K562 (cell line): ENCODE measurements around the gene IL31RA. TPM values are rescaled to one million over a fixed set of nuclear protein-coding genes. Genes with fewer than 3 reads are reported as not detected.

Source experiments
- ATAC-seq: fragments of 200-7000 bp; cut with Tn5 transposase; 3 replicates; pipeline ENCODE4 v1.9.1; 2020; ENCODE audit warnings: moderate library complexity
- BruUV-seq: library from RNA; stranded (reverse); fragments of 400-500 nt; replicated peaks from 2 replicates; lab custom pipeline; 2021; lab: Mats Ljungman, UMichigan
- CTCF ChIA-PET: fragments of 300-600 bp; formaldehyde crosslinking; extraction: SDS; loops from one replicate; lab custom pipeline; 2021; ENCODE audit warnings: low intra/inter-chr PET ratio; lab: Yijun Ruan, JAX
- POLR2A ChIA-PET: fragments of 300-600, 350-650 bp; sonication (Branson Sonifier 250); formaldehyde crosslinking; extraction: SDS; loops from one replicate; lab custom pipeline; 2021; ENCODE audit warnings: antibody characterized with exemption, inconsistent platforms; lab: Yijun Ruan, JAX
- DNase-seq, 4 experiments: peaks; one replicate each; pipeline versions ENCODE4 v3.0.0 to v3.0.0-alpha.2; 2011 to 2018; ENCODE audit warnings: low spot score in 3 of 4, mixed read lengths in 3 of 4; ENCODE audit errors: extremely low read depth in 1 of 4
- FAIRE-seq: peaks from 2 replicates; lab custom pipeline; 2011; peaks lifted over from hg19 to GRCh38; lab: Jason Lieb, UNC
- H2AFZ ChIP-seq: 2 replicates; pipeline ENCODE4 v1.6.0; 2011; ENCODE audit warnings: low read depth, low read length, control low read depth, inconsistent platforms
- H3K27ac ChIP-seq: fragments of 200-600 bp; 3 replicates; pipeline ENCODE4 v1.8.0; 2011; ENCODE audit warnings: low read depth, mild to moderate bottlenecking, control low read depth, inconsistent platforms, low read length, moderate library complexity, mixed read lengths; ENCODE audit errors: extremely low read depth
- H3K27me3 ChIP-seq, 2 experiments: fragments of 300-600 bp in 1 of 2; 2 replicates in 1 of 2; 3 replicates in 1 of 2; pipeline versions ENCODE4 v1.6.0 to v1.8.0; 2011; ENCODE audit warnings: inconsistent platforms in 2 of 2, low read length in 2 of 2, mild to moderate bottlenecking in 1 of 2, mixed read lengths in 1 of 2, moderate library complexity in 1 of 2; ENCODE audit not compliant: control insufficient read depth in 2 of 2, insufficient read depth in 2 of 2
- H3K36me3 ChIP-seq: fragments of 300-600 bp; 3 replicates; pipeline ENCODE4 v1.8.0; 2011; ENCODE audit warnings: mild to moderate bottlenecking, low read length, inconsistent platforms; ENCODE audit not compliant: control insufficient read depth, insufficient read depth
- H3K4me1 ChIP-seq, 2 experiments: fragments of 200-600 bp in 1 of 2; replicated peaks in 1 of 2; 2 replicates in 1 of 2; 3 replicates in 1 of 2; pipeline versions ENCODE4 v1.5.1 to v1.8.0; 2011; ENCODE audit warnings: inconsistent platforms in 2 of 2, low read length in 2 of 2, mild to moderate bottlenecking in 1 of 2, mixed read lengths in 1 of 2, moderate library complexity in 1 of 2; ENCODE audit not compliant: control insufficient read depth in 2 of 2, insufficient read depth in 2 of 2
- H3K4me2 ChIP-seq: 2 replicates; pipeline ENCODE4 v1.6.1; 2011; ENCODE audit warnings: low read length, control low read depth, inconsistent platforms, mixed read lengths; ENCODE audit not compliant: insufficient read depth
- H3K4me3 ChIP-seq: fragments of 200-600 bp; sonication (generic), shearing (Covaris generic); 2 replicates; pipeline ENCODE4 v1.5.1; 2016; ENCODE audit warnings: control low read depth, inconsistent platforms
- H3K79me2 ChIP-seq: fragments of 200-600 bp; 3 replicates; pipeline ENCODE4 v1.8.0; 2011; ENCODE audit warnings: low read length, inconsistent platforms; ENCODE audit not compliant: control insufficient read depth, insufficient read depth
- H3K9ac ChIP-seq, 2 experiments: 2 replicates each; pipeline versions ENCODE4 v1.6.0 to v1.6.1; 2011; ENCODE audit warnings: low read depth in 2 of 2, low read length in 2 of 2, control low read depth in 1 of 2, inconsistent platforms in 1 of 2, mild to moderate bottlenecking in 1 of 2, mixed read lengths in 1 of 2; ENCODE audit not compliant: insufficient read depth in 1 of 2
- H3K9me1 ChIP-seq: one replicate; pipeline ENCODE4 v1.6.0; 2011; ENCODE audit warnings: inconsistent platforms, mild to moderate bottlenecking, low read length, moderate library complexity; ENCODE audit not compliant: control insufficient read depth, insufficient read depth
- H3K9me3 ChIP-seq: replicated peaks from 2 replicates; pipeline ENCODE4 v1.5.1; 2011; ENCODE audit warnings: low read depth, low read length, inconsistent platforms; ENCODE audit not compliant: control insufficient read depth, insufficient read depth
- H4K20me1 ChIP-seq: replicated peaks from 2 replicates; pipeline ENCODE4 v1.6.1; 2011; ENCODE audit warnings: low read length, inconsistent platforms, mixed read lengths; ENCODE audit not compliant: control insufficient read depth, insufficient read depth
- ARID3B ChIP-seq: fragments of 250-450 bp; sonication (Bioruptor Pico); IDR thresholded peaks from 2 replicates; pipeline ENCODE4 v1.4.0; 2020; ENCODE audit warnings: borderline replicate concordance
- CTBP1 ChIP-seq: fragments of 450-650 bp; IDR thresholded peaks from 2 replicates; pipeline ENCODE4 v1.6.1; 2016; ENCODE audit warnings: borderline replicate concordance
- DACH1 ChIP-seq: fragments of 450-650 bp; IDR thresholded peaks from 2 replicates; pipeline ENCODE4 v1.6.1; 2018; ENCODE audit not compliant: partially characterized antibody
- EGR1 ChIP-seq: fragments of 450-650 bp; conservative IDR thresholded peaks from 2 replicates; pipeline ENCODE4 v1.6.1; 2017; ENCODE audit warnings: mild to moderate bottlenecking
- ESRRA ChIP-seq: fragments of 450-650 bp; IDR thresholded peaks from 2 replicates; pipeline ENCODE4 v1.6.1; 2014; ENCODE audit warnings: low read depth, mild to moderate bottlenecking, moderate library complexity, borderline replicate concordance
- FOXA1 ChIP-seq: fragments of 450-650 bp; IDR thresholded peaks from 2 replicates; pipeline ENCODE4 v1.6.1; 2016; ENCODE audit warnings: mild to moderate bottlenecking, borderline replicate concordance
- MTA3 ChIP-seq: fragments of 450-650 bp; formaldehyde crosslinking; IDR thresholded peaks from 2 replicates; pipeline ENCODE4 v1.6.1; 2017; ENCODE audit warnings: mild to moderate bottlenecking, borderline replicate concordance
- PBX2 ChIP-seq, 2 experiments: IDR thresholded peaks in 1 of 2; conservative IDR thresholded peaks in 1 of 2; 2 replicates each; pipeline ENCODE4 v1.6.1; 2016; ENCODE audit warnings: low read depth in 2 of 2, mild to moderate bottlenecking in 1 of 2, missing compliant biosample characterization in 1 of 2, missing genetic modification characterization in 1 of 2, moderate library complexity in 1 of 2
- SRSF7 ChIP-seq: fragments of 200-400 bp; formaldehyde crosslinking; optimal IDR thresholded peaks from 2 replicates; pipeline ENCODE3; 2017; ENCODE audit warnings: mild to moderate bottlenecking, low read depth, low read length
- TCF7 ChIP-seq: sonication (generic); IDR thresholded peaks from 2 replicates; pipeline ENCODE4 v1.6.1; 2016; ENCODE audit warnings: antibody characterized with exemption, borderline replicate concordance
- WGBS: fragments of 100-300 bp; shearing (Covaris generic); methylation state at CpG from one replicate; pipeline ENCODE4 v1.1.6; 2016; ENCODE audit warnings: low coverage, mixed read lengths; ENCODE audit not compliant: insufficient coverage; ENCODE audit errors: missing lambda C conversion rate; 5-methylcytosine and 5-hydroxymethylcytosine counted together
- in situ Hi-C: fragments of 300-500 bp; cut with MboI; formaldehyde crosslinking; loops from 4 replicates; pipeline ENCODE4 v1.15.0; 2018; ENCODE audit warnings: inconsistent platforms, mixed read lengths
- intact Hi-C: fragments of 100-400 bp; cut with micrococcal nuclease; formaldehyde crosslinking; loops from 2 replicates; pipeline ENCODE4 v1.14.2; 2022
- polyA plus RNA-seq, 8 experiments: library from polyadenylated mRNA; depleted of rRNA in 4 of 8; stranded (reverse) in 5 of 8; unstranded in 3 of 8; fragments of >200 nt; fragmentation: Nextera tagmentation in 2 of 8; fragmentation: Illumina TruSeq in 1 of 8; extraction: Ambion mirVana in 2 of 8; extraction: Trizol in 1 of 8; gene quantifications; 2 replicates each; pipeline versions ENCODE4 v1.2.1 to v1.2.3, GENCODE V29; 2011 to 2014; ENCODE audit warnings: inconsistent platforms in 1 of 8, missing spikeins in 1 of 8
- total RNA-seq, 7 experiments: library from RNA; depleted of rRNA in 6 of 7; stranded (reverse); fragments of >200 nt in 6 of 7; fragmentation: Illumina TruSeq in 2 of 7; extraction: Trizol in 2 of 7; gene quantifications; 2 replicates each; pipeline versions ENCODE4 v1.2.1 to v1.2.3, GENCODE V29; 2011 to 2021; ENCODE audit warnings: low replicate concordance in 1 of 7

IL31RA gene
- total and polyA plus RNA-seq, 9 of the 15 experiments (the other 6 are each of a cell fraction or from before 2014, with no cell fraction given) = not detected

GRCh38 chr5:55924744-55925143, 73.6 kb downstream of the IL31RA start:
- H3K4me1 ChIP-seq = peaks cover 4 to 7% of the 10 kb centered on the region in 2 experiments; a peak in 3 of 5 replicates
- H2AFZ ChIP-seq = no peak overlapping the region
- H3K4me2 ChIP-seq = no peak overlapping the region
- H3K79me2 ChIP-seq = no peaks in the 10 kb centered on the region
- no peaks in the 10 kb centered on the region for H3K36me3 ChIP-seq
- CTCF ChIA-PET = interaction anchor here (0.7 kb wide), 1 partner anchor 254 kb away, joined by 3 read pairs; no protein-coding TSS in a partner anchor
- no peak for ATAC-seq
- TF ChIP-seq TCF7 (no peak), CTBP1 (no peak), EGR1 (no peak)
- TF ChIP-seq, all 486 proteins: peak for 0
- no peak overlapping the region for H3K4me3 ChIP-seq
- peaks cover 9% of the 10 kb centered on the region for H4K20me1 ChIP-seq
- intact Hi-C loops = no loop called here
- H3K9ac ChIP-seq = no peak overlapping the region
- BruUV-seq = no TSS peak
- no peaks in the 10 kb centered on the region for H3K9me3 ChIP-seq
- H3K27ac ChIP-seq = no peak overlapping the region
- POLR2A ChIA-PET = interaction anchor here (0.5 to 0.6 kb wide), 5 partner anchors 9 to 147 kb away, joined by 3 read pairs; no protein-coding TSS in a partner anchor
- in situ Hi-C loops = loop anchor here (25.0 kb wide), 1 partner anchor 913 kb away; no protein-coding TSS in a partner anchor
- DNase-seq = no peak
- WGBS = 60% methylated on average over 10 of the region's 11 CpGs
- peaks cover 5 to 38% of the 10 kb centered on the region in 2 experiments; a peak in 2 of 5 replicates for H3K27me3 ChIP-seq
- FAIRE-seq = no peak
- H3K9me1 ChIP-seq = no peaks in the 10 kb centered on the region

GRCh38 chr5:55925181-55925580, 74.0 kb downstream of the IL31RA start:
- H3K4me3 ChIP-seq = no peak overlapping the region
- H3K9me1 ChIP-seq = no peaks in the 10 kb centered on the region
- H3K79me2 ChIP-seq = no peaks in the 10 kb centered on the region
- POLR2A ChIA-PET = interaction anchor here (0.5 to 0.6 kb wide), 3 partner anchors 9 to 30 kb away, joined by 3 read pairs; no protein-coding TSS in a partner anchor
- no peak overlapping the region for H3K4me2 ChIP-seq
- peaks cover 5 to 38% of the 10 kb centered on the region in 2 experiments; a peak in 2 of 5 replicates for H3K27me3 ChIP-seq
- DNase-seq (no peak), FAIRE-seq (no peak), ATAC-seq (no peak)
- H3K4me1 ChIP-seq = peaks cover 4 to 7% of the 10 kb centered on the region in 2 experiments; a peak in 3 of 5 replicates
- H3K36me3 ChIP-seq = no peaks in the 10 kb centered on the region
- in situ Hi-C loops (loop anchor here (25.0 kb wide), 1 partner anchor 912 kb away; no protein-coding TSS in a partner anchor), intact Hi-C loops (no loop called here)
- H3K27ac ChIP-seq = no peak overlapping the region
- no peaks in the 10 kb centered on the region for H3K9me3 ChIP-seq
- BruUV-seq = no TSS peak
- CTCF ChIA-PET = interaction anchor here (0.7 kb wide), 1 partner anchor 254 kb away, joined by 3 read pairs; no protein-coding TSS in a partner anchor
- WGBS = 42% methylated on average over 3 of the region's 3 CpGs
- no peak overlapping the region for H3K9ac ChIP-seq
- no peak overlapping the region for H2AFZ ChIP-seq
- peaks cover 9% of the 10 kb centered on the region for H4K20me1 ChIP-seq
- TF ChIP-seq MTA3 (no peak), PBX2 (CRISPR knock-in tag; IDR thresholded peaks at IDR 0.05; ENCODE audit: low read depth) (no peak), PBX2 (tag; conservative IDR thresholded peaks at IDR 0.05; ENCODE audit: low read depth) (no peak), SRSF7 (no peak), FOXA1 (no peak), ESRRA (no peak), DACH1 (no peak), ARID3B (CRISPR knock-in tag) (no peak)
